T follicular helper cell (primary cell): ENCODE data around the gene ARL13B.
"Not testable (repeated sequence)": the region's sequence is repeated elsewhere in the genome, so short reads cannot be mapped to it uniquely, and the experiment has no call there.

Source experiments
- DNase-seq: peaks from one replicate; pipeline ENCODE4 v3.0.0-alpha.2; 2020; ENCODE audit warnings: low read depth

Gene ARL13B

DNA sequence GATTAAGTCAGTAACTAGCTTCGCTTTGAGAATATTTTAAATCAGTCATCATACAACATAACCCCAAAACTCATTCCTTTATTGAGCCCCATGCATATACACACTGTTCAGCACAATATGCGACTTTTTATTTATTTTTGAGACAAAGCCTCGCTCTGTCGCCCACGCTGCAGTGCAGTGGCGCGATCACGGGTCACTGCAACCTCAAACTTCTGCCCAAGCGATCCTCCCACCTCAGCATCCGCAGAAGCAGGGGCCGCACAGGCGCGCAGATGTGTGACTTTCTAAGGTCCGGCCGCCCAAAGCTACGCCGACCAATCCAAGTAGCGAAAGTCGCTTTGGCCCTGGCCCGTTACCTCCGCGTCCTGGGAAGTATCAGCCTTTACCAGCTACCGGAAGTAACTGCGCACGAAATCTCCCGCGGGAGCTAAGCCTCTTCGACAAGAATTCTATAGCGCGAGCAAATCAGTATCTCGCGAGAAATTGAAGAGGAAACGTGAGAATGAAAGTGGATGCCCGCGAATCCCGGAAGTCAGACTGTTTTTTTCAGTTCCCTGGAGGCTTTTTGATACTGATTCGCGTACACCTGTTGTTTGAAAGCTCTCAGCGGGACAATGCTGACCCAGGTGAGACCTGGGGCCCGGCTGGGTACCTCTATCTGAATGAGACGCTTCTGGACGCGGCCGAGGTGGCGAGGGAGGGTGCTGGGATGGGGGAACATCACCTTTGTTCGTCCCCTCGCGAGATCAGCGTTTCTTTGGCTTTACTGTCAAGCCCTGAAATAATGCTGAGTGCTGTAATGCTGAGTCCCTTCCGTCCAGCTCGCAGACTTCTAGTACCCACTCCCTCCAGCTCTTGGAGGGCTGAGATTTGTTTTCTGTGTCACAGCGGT lies 82.8 kb downstream of the ARL13B start, which contains the start of the genes DHFR2 and NSUN3:
TSS of gene DHFR2 (minus strand) at position 404 of the 892 bp plus-strand sequence. CDS start 1,405 bp downstream, outside the sequence.
TSS of gene NSUN3 (plus strand) at position 549 of the 892 bp plus-strand sequence. CDS start at position 615, 66 bp downstream.
- DNase-seq = peak; percentile 76

DNA sequence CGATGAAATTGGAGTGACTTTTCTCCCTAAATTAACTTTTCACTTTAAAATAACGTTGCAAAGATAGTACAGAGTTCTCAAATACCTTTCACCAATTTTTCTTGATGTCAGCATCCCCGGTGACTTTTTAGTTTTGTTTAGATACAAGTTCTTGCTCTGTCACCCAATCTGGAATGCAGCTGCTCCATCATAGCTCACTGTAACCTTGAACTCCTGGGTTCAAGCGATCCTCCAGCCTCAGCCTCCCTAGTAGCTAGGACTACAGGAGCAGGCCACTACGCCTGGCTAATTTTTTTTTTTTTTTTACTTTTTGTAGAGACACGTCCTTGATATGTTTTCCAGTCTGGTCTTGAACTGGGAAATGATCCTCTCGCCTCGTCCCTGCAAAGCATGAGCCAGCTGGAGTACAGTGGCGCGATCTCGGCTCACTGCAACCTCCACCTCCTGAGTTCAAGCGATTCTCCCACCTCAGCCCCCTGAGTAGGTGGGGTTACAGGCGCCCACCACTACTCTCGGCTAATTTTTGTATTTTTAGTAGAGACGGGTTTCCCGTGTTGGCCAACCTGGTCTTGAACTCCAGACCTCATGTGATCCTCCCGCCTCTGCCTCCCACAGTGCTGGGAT lies 83.7 kb downstream of the ARL13B start:
- DNase-seq = no peak

DNA sequence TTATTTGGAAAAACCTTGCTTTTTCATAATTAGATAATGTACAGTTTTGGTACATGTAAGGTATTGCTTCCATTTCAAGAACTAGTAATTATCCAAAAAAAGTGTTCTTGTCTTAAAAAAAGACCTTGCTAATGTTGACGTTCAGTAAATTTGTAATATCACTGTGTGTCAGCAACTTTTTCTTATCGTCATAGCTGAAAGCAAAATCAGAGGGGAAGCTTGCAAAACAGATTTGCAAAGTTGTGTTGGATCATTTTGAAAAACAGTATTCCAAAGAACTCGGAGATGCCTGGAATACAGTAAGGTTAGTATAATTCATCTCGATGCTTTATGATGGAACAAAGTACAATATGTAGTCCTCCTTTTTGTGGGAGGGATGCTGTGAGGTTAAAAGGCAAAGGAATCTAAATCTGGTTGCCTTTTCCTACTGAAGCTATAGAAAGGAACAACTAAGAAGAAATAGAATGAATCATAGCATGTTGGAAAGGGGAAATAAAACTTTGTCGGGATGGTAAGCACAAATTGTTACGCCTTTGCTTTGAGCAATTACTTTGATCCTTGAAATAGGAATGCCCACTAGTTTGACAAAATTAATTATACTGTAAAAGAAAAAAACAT lies 84.4 kb downstream of the ARL13B start:
- no peak for DNase-seq

DNA sequence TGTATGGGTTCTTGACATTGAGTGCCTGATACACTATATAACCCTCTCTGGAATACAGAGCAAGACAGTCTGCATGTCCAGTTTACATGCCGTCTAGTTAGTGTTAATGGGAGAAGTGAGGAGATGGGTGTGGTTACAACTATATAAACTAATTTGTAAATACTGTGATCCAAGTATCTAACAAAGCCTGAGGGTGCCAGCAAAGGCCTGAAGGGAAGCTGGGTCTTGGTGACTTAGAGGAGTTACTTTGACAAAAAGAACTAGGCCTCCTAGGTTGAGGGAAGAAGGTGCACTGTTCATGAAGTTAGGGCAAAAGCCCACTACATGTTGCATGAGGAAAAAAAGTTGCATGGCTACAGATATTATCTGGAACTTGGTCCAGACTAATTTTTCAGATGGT lies 85.2 kb downstream of the ARL13B start:
- no peak for DNase-seq

DNA sequence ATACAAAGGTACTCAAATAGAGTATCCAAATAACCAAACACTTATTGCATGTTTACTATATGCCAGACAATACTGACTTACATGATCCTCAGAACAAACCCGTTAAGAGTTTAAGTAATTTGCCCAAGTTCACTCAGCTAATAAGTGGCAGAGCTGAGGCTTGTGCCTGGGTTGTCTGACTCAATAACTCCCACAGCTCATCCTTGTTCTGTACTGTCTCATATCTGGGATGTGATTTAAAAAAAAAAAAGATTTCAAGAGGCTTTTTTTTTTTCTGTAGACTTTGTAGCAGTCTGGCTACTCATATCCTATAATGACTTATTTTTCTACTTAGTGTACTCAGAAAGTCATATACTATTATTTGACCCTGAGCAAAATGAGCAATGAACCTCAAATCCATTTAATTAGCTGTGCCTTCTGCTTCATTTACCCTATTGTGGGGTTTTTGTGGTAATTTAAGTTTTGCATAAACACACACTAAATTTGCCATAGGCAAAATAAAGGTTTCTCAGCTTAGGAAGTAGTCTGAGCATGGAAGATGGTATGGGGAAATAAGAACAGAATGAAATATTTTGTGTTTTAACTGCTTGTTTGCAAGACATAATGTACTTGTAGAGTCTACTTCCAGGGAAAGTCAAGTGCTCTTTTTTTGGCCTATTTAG lies 86.0 kb downstream of the ARL13B start:
- no peak for DNase-seq

DNA sequence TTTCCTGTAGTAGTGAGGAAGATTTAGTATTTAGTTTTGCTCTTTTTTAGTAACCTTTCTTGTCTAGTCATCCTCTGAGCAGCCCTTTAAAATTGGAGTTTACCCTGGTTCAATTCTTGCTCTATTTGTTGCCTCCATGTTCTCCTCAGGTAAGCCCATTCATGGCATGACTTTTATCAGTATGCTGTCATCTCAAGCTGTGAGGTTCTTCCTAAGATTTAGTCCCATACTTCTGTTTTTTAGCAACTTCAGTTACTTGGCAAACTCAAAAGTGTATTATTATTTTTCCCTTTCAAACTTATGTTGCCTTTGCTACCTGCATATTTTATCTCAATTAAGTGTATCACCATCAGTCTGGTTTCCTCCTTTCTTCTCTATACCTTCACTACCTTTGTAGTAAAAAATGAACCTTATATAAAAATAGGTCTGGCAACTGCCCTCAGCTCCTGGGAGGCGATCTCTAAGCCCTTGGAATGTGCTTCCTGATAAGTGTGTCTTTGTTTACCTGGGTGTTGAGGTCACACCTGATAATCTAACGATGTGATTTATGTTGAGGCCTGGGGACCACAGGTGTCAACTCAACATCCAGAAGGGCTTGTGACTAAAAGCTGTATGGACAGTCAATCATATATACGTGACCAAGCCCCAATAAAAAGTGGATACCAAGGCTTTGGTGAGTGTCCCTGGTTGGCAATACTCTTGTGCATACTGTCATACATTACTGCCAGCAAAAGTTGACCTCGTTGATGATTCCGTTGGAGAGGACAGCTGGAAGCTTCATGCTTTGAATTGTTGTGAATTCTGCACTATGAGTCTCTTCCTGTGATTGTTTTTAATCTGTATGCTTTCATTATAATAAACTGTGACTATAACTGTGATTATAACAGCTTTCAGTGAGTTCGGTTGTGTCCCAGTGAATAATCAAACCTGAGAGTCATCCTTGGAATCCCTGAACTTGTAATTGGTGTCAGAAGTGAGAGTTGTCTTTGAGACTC lies 86.8 kb downstream of the ARL13B start:
- no peak for DNase-seq

DNA sequence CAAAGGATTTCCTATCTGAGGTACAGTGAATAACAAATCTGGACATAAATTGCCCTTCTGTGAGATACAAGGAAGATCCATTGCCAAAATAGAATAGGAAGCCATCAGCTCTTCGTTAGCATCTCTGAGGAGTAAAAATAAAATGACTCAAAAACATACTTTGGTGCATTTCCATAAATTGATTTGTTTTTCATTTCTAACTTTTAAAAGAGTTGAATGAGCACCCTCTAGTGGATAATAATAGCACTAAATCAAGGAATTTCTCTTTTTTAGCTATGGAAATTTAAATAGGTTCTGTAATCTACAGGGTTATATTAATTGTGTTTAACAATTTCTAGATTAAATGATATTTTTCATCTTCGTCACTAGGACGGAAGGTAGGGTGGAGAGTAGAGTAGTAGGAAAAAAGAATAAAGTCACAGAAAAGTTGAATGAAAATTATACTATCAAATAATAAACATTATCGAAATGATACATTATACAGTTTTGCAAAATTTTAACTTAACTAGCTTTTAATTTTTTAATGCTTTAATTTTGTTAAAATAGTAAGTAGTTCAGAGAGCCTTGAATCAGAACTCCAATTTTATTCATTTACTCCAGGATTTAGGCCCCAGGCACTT lies 89.3 kb downstream of the ARL13B start:
- DNase-seq = no peak

DNA sequence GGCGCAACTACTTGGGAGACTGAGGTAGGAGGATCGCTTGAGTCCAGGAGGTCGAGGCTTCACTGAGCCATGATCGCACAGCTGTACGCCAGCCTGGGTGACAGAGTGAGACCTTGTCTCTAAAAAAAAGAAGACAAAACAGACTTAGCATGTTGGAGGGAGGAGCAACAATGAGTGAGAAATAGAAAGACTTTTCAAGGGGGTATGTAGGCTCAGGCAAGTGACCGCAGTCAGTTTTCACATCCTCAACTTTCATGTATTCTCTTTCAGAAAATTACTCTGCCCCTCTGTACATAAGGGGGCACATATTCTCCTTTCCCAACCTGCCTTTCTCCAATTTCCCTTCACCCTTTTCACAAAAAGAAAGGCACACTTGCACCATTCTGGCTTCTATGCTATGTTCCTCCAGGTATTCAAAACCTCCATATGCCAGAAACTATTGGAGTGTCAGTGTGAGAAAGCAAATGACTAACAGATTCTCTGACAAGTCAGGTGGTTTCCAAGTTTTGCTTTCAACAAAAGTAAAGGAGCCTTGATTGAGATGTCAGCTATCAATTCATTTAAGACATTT lies 90.5 kb downstream of the ARL13B start:
- no peak for DNase-seq

DNA sequence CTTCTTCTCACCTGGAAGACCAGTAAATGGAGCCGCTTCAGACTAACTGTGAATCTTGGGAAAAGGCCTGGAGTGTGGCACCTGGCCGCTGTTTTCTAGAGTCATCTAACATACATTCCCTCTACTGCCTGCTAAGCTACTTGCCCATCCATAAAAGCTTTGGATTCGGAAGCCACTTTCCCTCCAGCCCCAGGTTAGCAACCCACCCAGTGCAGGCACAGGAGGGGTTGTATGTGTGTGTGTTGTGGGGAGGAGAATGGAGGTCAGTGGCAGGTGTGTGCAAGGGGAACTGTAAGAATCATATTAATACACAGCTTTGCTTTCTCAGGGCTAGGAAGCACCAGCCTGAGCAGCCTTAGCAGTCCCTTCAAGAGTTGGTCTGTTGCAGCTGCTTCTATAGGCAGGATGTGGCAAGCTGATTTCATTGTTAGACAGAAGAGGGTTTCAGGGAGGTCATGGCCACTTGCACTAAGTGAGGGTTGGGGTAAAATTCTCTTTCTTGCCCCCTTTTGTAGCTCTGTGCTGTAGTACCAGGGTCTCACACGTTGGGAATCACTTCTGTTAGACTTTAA lies 91.8 kb downstream of the ARL13B start:
- no peak for DNase-seq

DNA sequence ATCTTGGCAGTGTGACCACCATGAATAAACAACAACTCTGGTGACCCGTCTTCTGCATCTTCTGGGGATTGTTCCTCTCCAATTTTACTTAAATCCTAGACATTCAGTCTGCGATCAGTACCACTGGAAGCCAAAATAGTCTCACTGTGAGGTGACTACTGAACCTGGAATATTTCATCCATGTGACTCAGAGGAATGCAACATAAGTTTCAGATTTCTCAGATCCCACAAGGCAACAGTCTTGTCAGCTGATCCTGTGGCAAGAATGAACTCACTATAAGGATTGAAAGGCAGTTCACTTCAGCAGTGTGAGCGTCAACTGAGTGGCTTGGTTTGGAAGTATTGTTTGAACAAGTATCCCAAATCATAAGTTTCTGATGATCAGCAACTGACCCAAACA lies 96.1 kb downstream of the ARL13B start:
- no peak for DNase-seq

DNA sequence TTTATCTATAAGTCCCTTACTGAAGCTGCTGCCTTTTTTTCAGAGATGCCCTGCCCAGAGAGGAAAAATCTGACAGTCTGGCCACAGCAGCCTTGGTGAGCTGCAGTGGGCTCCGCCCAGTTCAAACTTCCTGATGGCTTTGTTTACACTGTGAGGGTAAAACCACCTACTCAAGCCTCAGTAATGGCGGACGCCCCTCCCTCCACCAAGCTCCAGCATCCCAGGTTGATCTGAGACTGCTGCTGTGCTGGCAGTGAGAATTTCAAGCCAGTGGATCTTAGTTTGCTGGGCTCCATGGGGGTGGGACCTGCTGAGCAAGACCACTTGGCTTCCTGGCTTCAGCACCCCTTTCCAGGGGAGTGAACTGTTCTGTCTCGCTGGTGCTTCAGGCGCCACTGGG lies 100.6 kb downstream of the ARL13B start:
- DNase-seq = not testable (repeated sequence)

DNA sequence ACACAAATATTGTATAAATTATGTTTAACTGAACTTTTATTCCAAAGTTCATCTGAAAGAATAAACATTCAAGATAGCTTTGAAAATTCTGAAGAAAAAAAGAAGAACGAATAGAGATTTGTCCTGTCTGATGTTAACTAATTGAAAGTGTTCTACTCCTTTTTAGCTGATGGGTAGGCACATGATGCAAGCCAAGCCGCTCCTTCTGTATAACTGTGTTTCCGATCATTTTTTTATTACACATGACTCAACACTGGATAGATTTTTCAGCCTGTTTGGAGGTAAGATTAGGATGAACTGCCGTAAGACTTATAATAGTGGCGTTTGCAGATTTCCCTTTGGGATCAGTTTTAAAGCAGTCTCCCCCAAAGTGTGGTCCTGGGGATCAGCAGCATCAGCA lies 101.9 kb downstream of the ARL13B start:
- no peak for DNase-seq

DNA sequence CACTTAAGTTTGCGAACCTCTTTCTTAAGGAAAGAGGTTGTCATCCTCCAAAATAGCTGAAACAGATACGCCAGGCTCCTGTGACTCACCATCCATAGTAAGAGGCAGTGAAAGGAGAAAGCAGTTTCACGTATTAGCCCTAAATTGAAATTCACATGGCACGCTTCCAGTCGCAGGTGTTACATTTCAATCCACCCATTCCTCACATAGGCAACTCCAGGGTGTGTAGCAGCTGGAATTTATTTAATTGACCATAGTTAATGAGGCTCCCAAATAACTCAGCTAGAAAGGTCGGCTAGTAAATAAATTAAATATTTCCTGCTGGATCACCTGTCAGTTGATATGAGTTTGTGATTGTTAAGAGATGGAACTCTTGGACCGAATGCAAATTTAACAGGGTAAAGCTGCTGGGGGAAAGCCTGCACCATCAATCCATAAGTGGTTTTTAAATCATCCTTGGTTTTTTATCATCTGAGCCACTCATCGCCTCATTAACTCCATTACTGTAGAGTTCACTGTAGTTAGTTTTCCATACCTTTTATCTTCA lies 102.5 kb downstream of the ARL13B start:
- DNase-seq = no peak

DNA sequence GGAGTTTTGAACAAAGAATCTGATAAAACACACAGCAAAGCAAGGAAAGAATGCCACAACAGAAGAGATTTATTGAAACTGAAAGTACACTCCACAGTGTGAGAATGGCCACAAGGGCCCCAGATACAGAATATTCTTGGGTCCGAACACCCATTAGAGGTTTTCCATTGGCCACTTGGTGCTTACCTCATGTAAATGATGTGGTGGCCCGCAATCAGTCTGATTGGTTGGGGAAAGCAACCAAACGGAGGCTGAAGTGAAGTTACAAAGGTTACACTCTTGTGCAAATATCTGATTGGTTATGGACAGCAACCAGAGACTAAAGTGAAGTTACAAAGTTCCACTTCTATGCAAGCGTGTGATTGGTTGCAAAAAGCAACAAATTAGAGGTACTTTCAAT lies 103.3 kb downstream of the ARL13B start:
- no peak for DNase-seq

DNA sequence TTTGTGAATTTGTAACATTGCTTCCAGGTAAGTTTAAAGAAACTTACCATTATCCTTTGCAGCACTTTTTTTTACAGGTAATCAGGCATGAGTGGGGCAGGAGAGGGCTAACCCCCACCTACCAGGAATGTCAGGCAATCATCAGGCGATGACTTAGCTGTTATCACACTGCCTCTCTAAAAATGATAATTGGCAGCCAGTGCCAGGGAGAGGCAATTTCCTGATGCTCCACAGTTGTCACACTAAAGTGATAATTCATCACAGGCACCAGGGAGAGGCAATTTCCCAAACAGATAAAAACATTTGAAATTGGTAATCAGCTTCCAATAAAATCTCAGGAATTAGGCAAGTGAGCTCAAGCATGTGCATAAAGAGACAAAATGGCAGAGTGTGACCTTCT lies 109.2 kb downstream of the ARL13B start:
- no peak for DNase-seq

DNA sequence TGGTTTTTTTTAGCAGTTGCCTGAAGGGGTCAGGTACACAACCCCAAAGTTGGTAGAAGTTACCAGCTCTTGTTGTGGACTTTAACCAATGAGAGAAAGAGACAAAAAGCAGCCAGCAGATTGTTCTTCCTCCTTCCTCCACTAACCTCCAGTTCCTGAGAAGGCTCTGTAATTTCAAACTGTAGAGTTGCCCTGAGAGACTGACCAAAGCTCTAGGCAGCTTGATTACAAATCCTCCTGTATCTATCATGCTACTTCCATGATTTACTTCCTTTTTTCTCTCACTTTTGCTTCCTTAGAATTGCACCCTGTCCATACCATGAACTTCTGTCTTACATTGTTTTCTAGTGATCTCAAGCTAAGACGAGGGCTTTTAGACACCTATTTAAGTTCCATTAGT lies 112.1 kb downstream of the ARL13B start:
- DNase-seq = no peak

DNA sequence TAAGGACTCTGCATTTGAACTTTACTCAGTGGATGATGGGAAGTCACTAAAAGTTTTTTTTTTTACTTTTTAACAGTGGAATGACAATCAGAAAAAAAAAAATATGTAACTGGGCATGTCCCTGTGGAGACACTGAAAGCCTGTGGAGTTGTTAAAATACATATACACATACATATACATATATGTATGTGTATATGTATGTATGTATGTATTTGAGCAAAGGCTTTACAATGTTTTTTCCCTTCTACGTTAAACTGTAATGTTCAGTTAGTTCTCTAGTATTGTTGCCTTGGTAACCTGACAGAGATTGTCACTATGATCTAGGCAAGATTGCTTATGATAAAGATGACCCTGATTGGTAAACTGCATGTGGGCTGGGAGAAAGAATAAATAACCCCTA lies 113.2 kb downstream of the ARL13B start:
- no peak for DNase-seq

DNA sequence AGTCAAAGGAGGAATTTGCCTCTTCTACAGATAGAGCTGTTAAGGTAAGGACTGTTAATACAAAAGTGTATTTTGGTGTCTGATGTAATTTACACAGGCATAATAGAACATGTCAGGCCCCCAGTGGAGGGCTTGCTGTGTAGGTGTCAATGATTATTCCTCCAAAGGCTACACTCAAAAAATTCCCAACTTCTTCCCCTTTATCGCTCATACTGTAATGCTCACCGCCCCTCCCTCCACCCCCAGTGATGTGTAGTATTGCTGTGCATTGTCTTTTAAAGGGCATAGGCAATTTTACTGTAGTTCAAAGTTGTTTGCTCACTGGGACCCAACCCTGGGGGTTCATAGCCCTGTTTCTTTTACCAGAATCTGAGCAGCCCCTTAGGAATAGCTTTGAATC lies 115.2 kb downstream of the ARL13B start:
- no peak for DNase-seq

DNA sequence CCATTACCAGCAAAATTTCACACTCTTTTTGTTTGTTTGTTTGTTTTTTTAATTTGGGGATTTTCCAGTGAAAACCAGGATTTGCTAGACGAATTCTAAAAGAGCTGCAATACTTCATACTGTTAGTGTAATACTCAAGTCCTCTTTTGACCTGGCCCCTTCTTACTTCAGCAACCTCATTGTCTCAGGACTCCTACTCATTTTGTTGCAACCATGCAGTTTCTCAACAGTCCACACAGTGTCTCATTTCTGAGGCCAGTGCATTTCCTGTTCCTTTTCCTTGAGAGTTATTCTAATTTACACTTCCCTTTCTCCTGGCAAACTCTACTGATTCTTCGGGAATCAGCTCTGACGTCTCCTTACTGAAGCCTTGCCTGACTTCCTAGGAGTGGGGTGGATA lies 118.5 kb downstream of the ARL13B start:
- no peak for DNase-seq

DNA sequence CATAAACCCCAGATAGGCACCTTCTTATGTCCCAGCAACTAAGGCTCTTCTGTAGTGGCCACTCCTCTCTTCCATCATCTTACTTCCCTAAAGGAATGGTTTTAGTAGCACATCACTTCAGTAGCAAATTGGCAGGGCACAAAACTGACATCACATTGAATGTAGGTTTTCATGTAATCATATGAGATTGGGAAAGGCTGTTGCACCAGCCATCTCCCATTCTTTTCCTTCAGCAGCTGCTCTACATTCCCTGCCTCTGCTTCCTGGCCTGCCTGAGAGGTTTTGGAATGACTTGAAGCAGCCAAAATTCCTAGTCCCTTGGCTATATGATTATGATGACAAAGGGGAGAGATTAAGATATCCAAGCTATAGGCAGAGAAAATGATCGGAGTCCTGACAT lies 119.4 kb downstream of the ARL13B start:
- no peak for DNase-seq
